Measurements from ENCODE around the gene TJP3.

TJP3 gene

DNA sequence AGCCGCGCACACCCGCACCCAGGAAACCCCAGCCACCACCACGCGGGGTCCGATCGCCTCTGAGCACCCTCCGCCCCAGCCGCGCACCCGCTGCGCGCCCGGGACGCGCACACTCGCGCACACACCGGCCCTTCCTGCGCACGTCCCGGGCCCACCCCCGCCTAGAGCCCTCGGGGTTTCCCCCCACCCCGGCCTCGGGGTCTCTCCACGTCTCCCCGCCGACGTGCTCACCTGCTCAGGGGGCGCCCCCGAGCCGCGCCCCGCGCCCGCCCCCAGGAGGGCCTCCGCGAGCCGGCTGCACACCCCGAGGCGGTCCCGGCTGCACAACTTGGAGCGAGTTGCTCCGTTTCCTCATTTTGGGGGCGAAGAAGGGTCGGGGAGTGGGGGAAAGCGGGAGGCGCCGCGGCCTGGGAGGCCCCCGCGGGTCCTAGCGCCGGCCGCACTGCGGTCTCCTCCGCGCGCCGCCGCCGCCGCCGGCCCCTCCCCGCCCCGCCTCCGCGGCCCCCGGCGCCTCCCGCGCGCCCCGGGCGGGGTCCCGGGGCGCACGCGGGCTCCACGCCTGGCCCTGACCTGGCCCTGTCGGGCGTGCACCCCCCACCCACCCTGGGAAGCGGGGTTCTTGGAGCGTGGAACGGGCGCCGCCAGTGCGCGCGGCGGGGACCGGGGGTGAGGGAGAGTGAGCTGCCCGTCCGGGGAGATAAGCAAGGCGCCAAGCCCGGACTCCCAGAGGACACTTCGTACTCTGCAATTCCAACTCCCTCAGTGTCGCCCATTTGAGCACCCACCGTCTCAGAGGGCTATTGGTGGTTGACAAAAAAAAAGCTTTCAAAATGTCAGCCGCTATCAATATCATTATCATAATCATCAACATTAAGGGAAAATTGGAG, 78.0 kb downstream of the TJP3 start, which contains the start of gene MATK:
Gene MATK (minus strand): TSS at position 444 of the 887 bp plus-strand sequence. CDS start 1,246 bp downstream, outside the sequence.
- no peak for DNase-seq

DNA sequence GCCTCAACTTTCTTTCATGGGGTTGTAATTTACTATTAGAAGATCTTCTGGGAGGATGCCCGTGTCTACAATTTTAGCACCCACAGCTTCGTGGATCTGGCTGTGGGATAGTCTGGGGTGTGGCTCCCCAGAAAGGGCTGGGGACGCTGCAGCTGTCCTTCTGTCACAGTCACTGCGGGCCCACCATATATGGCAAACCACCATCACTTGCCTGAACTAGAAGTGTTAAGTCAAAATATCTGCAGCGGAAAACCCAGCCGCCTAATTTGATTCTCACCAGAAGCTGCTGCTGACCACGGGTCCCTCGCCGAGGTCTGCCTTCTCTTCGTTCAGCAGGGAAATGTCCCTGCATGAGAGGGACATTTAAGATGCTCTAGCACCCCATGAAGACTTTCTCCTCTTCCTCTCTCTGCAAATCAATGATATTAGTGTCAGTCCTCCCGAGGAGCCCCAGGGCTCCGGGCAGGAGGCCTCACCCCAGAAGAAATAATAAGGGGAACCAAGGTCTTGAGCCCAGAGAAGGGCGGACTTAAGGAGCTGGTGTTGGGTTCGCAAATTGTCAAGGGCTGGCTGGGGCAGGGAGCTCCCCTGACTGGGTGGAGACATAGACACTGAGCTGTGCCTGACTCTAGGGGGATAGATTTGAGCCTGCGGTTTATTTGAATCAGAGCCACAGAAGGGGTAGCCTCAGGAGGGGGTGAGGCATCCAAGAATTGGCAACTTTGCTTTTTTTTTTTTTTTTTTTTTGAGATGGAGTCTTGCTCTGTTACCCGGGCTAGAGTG, 81.0 kb downstream of the TJP3 start:
- no peak for DNase-seq

DNA sequence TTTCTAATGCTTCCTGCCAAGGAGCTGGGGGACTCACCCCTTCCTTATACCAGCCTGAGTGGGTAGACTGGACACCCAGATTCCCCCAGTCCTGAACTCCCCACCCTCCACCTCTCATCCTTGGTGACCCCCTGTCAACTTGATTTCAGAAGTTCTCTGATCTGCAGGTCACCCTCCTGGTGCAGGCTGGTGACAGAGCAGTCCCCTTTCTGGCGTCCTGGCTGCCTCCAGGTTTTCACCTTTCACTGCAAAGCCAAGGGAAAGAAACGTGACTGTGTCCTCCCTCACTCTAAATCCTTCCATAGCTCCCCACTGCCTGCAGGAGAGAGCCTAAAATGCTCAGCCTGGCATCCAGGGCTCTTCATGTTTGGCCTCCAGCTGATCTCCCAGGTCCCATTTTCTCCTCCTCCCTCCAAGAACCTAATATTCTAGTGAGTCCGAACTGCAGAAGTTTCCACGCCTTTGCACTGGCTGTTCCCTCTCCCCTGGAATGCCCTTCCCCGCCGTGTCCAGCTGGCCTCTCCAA, 82.1 kb downstream of the TJP3 start:
- no peak for DNase-seq

DNA sequence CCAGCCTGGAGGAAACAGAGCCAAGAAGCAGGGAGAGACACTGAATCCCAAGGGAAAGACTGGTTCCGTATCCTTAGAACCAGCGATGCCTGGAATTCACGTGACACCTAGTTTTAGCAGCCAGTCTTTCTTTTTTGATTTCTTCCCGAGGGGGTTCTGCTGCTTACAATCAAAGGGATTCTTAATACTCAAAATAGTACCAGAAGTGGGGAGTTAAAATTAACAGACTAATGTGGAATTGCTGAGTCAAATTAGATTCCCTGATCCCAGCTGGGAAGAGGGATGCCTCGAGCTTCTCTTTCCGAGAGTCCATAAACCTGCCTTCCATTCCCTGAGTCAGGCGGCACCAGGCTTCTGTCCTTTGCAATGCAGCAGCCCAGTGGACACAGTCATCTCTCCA, 82.8 kb downstream of the TJP3 start:
- no peak for DNase-seq

DNA sequence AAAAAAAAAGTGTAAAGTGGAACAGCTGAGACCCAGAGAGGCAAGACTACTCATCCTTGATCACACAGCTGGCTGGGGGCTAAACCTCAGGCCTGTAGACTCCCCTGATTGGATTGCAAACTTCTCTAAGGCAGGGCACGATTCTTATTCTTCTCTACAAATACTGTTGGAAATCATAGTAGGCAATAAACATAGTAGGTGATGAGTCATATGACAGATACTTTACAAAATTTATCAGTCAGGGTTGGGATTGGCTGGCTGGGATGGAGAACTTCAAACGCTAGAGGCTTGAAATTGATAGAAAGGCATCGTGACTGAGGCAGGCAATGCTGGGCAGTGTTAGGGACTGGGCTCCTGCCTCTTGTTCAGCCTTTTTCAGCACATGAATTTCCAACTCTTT, 83.9 kb downstream of the TJP3 start:
- no peak for DNase-seq

DNA sequence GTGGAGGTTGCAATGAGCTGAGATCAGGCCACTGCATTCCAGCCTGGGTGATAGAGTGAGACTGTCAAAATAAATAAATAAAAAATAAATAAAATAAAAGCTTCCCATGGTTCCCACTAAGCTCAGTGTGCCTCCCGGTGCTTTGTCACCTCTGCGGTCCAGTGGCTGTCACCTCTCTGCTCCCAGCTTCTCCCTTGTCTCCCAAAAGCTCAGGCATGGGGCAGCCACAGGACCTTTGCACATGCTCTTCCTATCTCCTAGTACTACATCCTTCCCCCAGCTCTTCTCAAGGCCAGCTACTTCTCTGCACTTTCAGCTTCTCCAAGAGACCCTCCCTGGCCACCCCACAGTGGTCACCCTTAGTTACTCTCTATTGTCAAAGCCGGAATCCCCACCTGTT, 85.6 kb downstream of the TJP3 start:
- no peak for DNase-seq

DNA sequence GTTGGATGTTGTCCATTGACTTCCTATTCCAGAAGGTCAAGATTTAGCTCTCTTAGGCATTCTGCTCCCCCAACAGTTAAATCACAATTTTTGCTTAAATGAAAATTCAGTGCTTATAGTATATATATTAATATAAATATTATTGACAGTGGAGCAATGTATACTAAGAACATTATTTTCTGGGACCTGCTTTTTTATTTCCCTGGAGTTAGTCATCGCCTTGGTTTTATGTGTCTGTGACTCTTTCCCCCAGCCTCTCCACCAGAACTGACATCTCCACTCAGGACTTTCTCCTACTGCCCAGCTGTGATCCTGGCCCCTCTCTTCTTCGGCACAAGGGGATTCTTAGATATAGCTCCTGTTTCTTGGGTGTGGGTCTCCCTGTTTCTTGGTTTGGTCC, 88.2 kb downstream of the TJP3 start:
- DNase-seq, result no peak

DNA sequence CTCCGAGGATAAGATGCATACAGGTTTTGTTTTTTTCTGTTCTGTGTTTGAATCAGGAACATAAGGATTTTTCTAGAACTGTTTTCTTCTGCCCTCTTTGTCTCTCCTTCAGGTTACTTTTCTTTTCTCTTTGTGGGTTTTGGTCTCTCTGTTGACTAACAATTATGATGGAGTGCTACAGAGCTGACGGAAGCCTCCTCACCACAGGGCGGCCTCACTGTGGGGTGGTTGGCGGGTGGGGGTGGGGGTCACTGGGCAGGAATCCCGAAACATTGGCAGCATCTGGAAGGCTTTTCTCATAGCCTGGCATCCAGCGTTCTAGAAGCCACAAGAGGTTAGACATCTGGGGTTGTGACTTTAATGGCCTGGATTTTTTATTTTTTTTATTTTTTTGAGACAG, 90.0 kb downstream of the TJP3 start:
- DNase-seq, result no peak
